ENCODE results near the gene NIPAL1. TPM values are rescaled to one million over a fixed set of nuclear protein-coding genes. Genes with fewer than 3 reads are reported as not detected.

The NIPAL1 gene
- total RNA-seq, 1 experiment from 2014 or later: 0.84 TPM

DNA sequence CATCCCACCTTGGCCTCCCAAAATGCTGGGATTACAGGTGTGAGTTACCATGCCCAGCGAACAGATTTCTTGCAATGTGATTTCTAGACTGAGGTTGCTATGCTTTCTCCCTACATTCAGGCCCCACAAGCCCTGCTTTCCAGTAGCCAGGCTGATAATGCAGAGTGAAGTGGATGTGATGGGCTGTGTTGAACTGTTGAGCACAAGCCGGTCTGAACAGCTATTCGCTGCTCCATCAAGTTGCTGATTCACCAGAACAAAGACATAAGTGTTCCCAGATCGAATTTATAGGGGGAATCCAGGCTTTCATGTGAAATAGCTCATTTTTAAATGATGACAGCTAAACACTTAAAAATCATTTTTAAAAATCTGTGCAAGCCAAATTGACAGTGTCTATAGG is 8.0 kb downstream of the NIPAL1 start:
- Histone ChIP-seq H3K4me1 (ENCODE audit: insufficient read depth, low read length, poor library complexity, severe bottlenecking) (no peaks in the 10 kb centered on the region), H3K4me3 (ENCODE audit: low read depth, low read length, poor library complexity, severe bottlenecking) (no peak overlapping the region), H3K9me3 (ENCODE audit: low read depth, low read length, poor library complexity, severe bottlenecking) (no peaks in the 10 kb centered on the region), H3K36me3 (ENCODE audit: insufficient read depth, low read length, poor library complexity, severe bottlenecking) (no peaks in the 10 kb centered on the region), H3K27ac (ENCODE audit: low read depth, low read length, poor library complexity, severe bottlenecking) (no peak overlapping the region), H3K27me3 (replicated peaks; ENCODE audit: insufficient read depth, low read depth, low read length, poor library complexity) (no peaks in the 10 kb centered on the region)
- TF ChIP-seq EZH2 (IDR thresholded peaks at IDR 0.05; ENCODE audit: borderline replicate concordance, low read depth, low read length, poor library complexity, severe bottlenecking) (no peak), CTCF (conservative IDR thresholded peaks at IDR 0.05; ENCODE audit: low read depth, low read length) (no peak)
- ChIA-PET CTCF (no interaction called here), POLR2A (ENCODE audit: low non-redundant PET) (no interaction called here)
- intact Hi-C loops (cut with micrococcal nuclease; ENCODE audit: unreplicated experiment): no loop called here
- no TSS peak for BruUV-seq (replicated peaks)
- DNase-seq (ENCODE audit: low spot score): no peak

DNA sequence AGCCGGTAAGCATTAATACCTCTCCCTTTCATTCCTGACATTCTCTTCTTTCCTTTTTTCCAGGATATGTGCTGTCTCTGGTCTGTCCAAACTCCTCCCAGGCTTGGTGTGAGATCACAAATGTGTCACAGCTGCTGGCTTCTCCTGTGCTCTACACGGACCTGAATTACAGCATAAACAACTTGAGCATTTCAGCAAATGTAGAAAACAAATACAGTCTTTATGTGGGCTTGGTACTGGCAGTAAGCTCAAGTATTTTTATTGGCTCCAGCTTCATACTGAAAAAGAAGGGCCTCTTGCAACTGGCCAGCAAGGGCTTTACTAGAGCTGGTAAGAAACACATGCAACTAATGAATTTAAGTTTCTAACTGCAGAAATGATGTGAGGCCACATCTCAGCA is 8.4 kb downstream of the NIPAL1 start:
- POLR2A ChIA-PET (ENCODE audit: low non-redundant PET): no interaction called here
- TF ChIP-seq CTCF (conservative IDR thresholded peaks at IDR 0.05; ENCODE audit: low read depth, low read length): no peak
- TF ChIP-seq EZH2 (IDR thresholded peaks at IDR 0.05; ENCODE audit: borderline replicate concordance, low read depth, low read length, poor library complexity, severe bottlenecking): no peak
- CTCF ChIA-PET: no interaction called here
- intact Hi-C loops (cut with micrococcal nuclease; ENCODE audit: unreplicated experiment): no loop called here
- no peaks in the 10 kb centered on the region for H3K36me3 ChIP-seq (ENCODE audit: insufficient read depth, low read length, poor library complexity, severe bottlenecking)
- no TSS peak for BruUV-seq (replicated peaks)
- H3K9me3 ChIP-seq (ENCODE audit: low read depth, low read length, poor library complexity, severe bottlenecking): no peaks in the 10 kb centered on the region
- H3K27me3 ChIP-seq (replicated peaks; ENCODE audit: insufficient read depth, low read depth, low read length, poor library complexity): no peaks in the 10 kb centered on the region
- no peak overlapping the region for H3K4me3 ChIP-seq (ENCODE audit: low read depth, low read length, poor library complexity, severe bottlenecking)
- H3K27ac ChIP-seq (ENCODE audit: low read depth, low read length, poor library complexity, severe bottlenecking): no peak overlapping the region
- DNase-seq (ENCODE audit: low spot score): no peak
- no peaks in the 10 kb centered on the region for H3K4me1 ChIP-seq (ENCODE audit: insufficient read depth, low read length, poor library complexity, severe bottlenecking)

DNA sequence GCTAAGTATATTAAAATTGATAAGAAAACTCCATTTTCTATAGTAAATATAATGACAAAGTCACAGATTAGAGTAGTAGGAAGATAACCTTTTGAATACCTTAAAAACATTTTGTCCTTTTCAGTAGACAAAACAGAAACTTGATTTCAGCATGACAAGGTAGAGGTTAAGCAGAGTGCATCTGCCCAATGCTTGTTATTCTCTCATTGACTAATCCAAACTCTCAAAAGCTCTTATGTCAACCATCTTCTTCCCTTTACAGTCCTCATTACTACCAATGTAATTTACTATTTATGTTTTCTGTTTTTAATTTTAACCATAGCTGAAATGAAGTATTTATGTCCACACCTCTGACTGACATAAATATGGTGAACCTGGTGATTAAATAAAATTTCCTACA is 11.1 kb downstream of the NIPAL1 start:
- CTCF ChIA-PET: no interaction called here
- no peak for DNase-seq (ENCODE audit: low spot score)

More for the DNA sequence above, 11.1 kb downstream of the NIPAL1 start:
- H3K27ac ChIP-seq (ENCODE audit: low read depth, low read length, poor library complexity, severe bottlenecking): no peak overlapping the region
- no peak for TF ChIP-seq EZH2 (IDR thresholded peaks at IDR 0.05; ENCODE audit: borderline replicate concordance, low read depth, low read length, poor library complexity, severe bottlenecking)
- no peak for TF ChIP-seq CTCF (conservative IDR thresholded peaks at IDR 0.05; ENCODE audit: low read depth, low read length)
- H3K36me3 ChIP-seq (ENCODE audit: insufficient read depth, low read length, poor library complexity, severe bottlenecking): no peaks in the 10 kb centered on the region
- no TSS peak for BruUV-seq (replicated peaks)
- H3K4me1 ChIP-seq (ENCODE audit: insufficient read depth, low read length, poor library complexity, severe bottlenecking): no peaks in the 10 kb centered on the region
- no peaks in the 10 kb centered on the region for H3K9me3 ChIP-seq (ENCODE audit: low read depth, low read length, poor library complexity, severe bottlenecking)
- intact Hi-C loops (cut with micrococcal nuclease; ENCODE audit: unreplicated experiment): no loop called here
- no peaks in the 10 kb centered on the region for H3K27me3 ChIP-seq (replicated peaks; ENCODE audit: insufficient read depth, low read depth, low read length, poor library complexity)
- no peak overlapping the region for H3K4me3 ChIP-seq (ENCODE audit: low read depth, low read length, poor library complexity, severe bottlenecking)
- POLR2A ChIA-PET (ENCODE audit: low non-redundant PET): no interaction called here
